NB4 (cell line): ENCODE results near the gene FHL3.
A peak's percentile ranks its signal among the peaks of the same experiment; 100 is the strongest.

Source experiments
- DNase-seq: peaks from one replicate; pipeline ENCODE4 v3.0.0; 2010; ENCODE audit warnings: low read depth
- H3K4me3 ChIP-seq: one replicate; pipeline ENCODE4 v1.5.1; 2011; ENCODE audit warnings: mild to moderate bottlenecking, low read depth, low read length, moderate library complexity
- CTCF ChIP-seq: IDR thresholded peaks from one replicate; pipeline ENCODE4 v1.5.1; 2012; ENCODE audit warnings: low read depth, low read length
- MYC ChIP-seq: IDR thresholded peaks from 2 replicates; pipeline ENCODE4 v1.6.1; 2011; ENCODE audit warnings: low read depth, low read length
- POLR2A ChIP-seq: IDR thresholded peaks from 2 replicates; pipeline ENCODE4 v1.6.1; 2011; ENCODE audit warnings: mild to moderate bottlenecking; ENCODE audit not compliant: insufficient read length; ENCODE audit errors: extremely low read depth
- TF ChIP-seq, protein P1 (sequence below): IDR thresholded peaks from 2 replicates; pipeline ENCODE4 v1.6.1; 2011; ENCODE audit warnings: low read depth, low read length

The FHL3 gene

GRCh38 chr1:38013227-38013622, 7.9 kb upstream of the FHL3 start:
- peak overlapping the region; percentile 80 for H3K4me3 ChIP-seq
- no peak for TF ChIP-seq POLR2A
- TF ChIP-seq, protein P1, sequence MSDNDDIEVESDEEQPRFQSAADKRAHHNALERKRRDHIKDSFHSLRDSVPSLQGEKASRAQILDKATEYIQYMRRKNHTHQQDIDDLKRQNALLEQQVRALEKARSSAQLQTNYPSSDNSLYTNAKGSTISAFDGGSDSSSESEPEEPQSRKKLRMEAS: no peak
- no peak for TF ChIP-seq CTCF
- DNase-seq: no peak

DNA sequence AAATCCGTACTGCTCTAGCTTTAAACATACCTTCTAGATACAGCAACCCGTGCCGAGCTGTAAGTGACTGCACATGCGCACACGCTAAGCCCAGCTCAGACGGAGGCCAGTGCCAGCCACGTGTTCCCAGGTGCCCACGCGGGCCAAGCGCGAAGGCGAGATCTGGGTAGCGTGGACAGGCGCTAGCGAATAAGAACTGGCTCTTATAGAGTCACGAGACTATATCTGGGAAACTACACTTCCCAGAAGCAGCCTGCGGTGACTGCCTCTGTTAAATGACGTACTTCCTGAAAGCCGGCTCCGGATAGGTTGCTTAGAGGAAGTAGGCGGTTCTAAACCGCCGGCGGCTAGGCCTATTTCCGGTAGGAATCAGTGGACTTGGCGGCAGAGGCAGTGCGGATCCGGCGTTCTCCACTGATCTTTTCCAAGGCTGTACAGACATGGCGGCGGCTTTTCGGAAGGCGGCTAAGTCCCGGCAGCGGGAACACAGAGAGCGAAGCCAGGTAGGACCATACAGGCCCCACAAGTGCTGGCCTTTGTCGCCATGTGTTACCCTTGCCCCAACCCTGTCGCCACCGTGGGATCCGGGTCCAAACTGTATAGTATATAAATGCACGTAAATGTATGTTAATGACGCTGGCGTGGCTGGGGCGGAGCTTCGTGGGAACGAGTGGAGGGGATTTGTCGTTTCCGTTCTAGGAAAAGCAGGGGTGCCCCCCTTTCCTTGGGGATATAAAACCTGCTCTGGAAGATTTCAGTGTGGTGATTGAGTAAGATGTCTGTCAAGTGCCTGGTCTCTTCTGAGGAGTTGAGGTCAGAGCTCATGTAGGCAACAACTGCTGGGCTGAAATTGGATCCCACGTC, 7.3 kb upstream of the FHL3 start, which contains the start of gene UTP11:
TSS of gene UTP11 (plus strand) at position 372 of the 864 bp plus-strand sequence. CDS start at position 441, 69 bp downstream.
- peak within 1 kb of the TSS; percentile 80 for H3K4me3 ChIP-seq
- DNase-seq: peak; percentile 97
- TF ChIP-seq POLR2A: peak; percentile 67
- TF ChIP-seq MYC: peak; percentile 100
- no peak for TF ChIP-seq CTCF
- TF ChIP-seq, protein P1: peak; percentile 100

GRCh38 chr1:38009841-38010180, 4.5 kb upstream of the FHL3 start:
- no peak overlapping the region for H3K4me3 ChIP-seq
- no peak for TF ChIP-seq MYC
- TF ChIP-seq, protein P1: no peak
- no peak for TF ChIP-seq POLR2A
- TF ChIP-seq CTCF: no peak
- no peak for DNase-seq

DNA sequence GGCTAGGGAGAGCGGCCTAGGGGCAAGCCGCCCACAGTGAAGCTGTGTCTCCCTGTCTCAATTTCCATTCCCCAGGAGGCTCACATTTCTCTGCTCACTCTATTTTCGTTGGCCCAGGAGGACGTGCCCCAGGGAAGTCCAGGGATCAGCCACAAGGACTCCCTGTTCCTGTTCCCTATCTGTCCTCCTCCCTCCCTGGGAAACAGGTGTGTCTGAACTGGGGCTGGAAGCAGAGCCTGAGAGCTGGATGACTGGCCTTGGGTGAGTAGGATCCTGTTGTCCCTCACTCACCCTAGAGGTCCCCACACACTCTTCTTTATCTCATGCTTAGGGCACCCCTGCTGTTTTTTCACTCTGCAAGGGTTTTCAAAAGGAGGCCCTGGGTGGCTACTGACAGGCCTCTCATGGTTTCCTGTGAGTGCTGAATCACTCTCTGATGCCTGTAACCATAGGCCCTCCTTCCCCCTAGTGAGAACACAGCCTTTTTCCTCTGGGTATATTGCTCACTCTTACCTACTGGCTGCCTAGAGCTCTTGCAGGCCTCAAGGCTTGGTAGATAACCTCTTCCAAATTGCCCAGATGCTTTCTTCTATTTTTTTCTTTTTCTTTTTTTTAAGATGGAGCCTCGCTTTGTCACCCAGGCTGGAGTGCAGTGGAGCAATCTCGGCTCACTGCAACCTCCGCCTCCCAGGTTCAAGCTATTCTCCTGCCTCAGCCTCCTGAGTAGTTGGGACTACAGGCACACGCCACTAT, 4.0 kb upstream of the FHL3 start:
- peak; percentile 97 for DNase-seq
- no peak overlapping the region for H3K4me3 ChIP-seq
- TF ChIP-seq, protein P1: peak; percentile 38; the same call in 1 of the 2 replicates
- TF ChIP-seq CTCF: no peak
- TF ChIP-seq MYC: peak; percentile 63
- peak; percentile 23 for TF ChIP-seq POLR2A

- no peak for DNase-seq
- peak overlapping the region; percentile 34 for H3K4me3 ChIP-seq
- TF ChIP-seq, protein P1: no peak
- TF ChIP-seq CTCF (no peak), MYC (no peak), POLR2A (no peak)
Observed at GRCh38 chr1:38006008-38006828, 904 bp upstream of the FHL3 start.
